Prostate gland (tissue), 2 donors: ENCODE measurements around the gene GPS2. TPM values are rescaled to one million over a fixed set of nuclear protein-coding genes. Genes with fewer than 3 reads are reported as not detected.

Experiments used
- DNase-seq: peaks from one replicate; pipeline ENCODE4 v3.0.0-alpha.2; 2019; ENCODE audit warnings: low spot score
- H3K27ac ChIP-seq, 2 donors: fragments of 200-600 bp; sonication (generic); 2 replicates each; pipeline ENCODE4 v1.5.1; 2017 to 2019
- H3K27me3 ChIP-seq: fragments of 200-600 bp; sonication (generic); replicated peaks from 2 replicates; pipeline ENCODE4 v1.5.1; 2019; ENCODE audit not compliant: insufficient read depth
- H3K36me3 ChIP-seq, 2 donors: fragments of 200-600 bp; sonication (generic); 1 replicate in 1 of 2; 2 replicates in 1 of 2; pipeline versions ENCODE4 v1.5.1 to v1.8.1; 2017 to 2019
- H3K4me1 ChIP-seq: fragments of 200-600 bp; sonication (generic); replicated peaks from 2 replicates; pipeline ENCODE4 v1.5.1; 2019
- H3K4me3 ChIP-seq, 2 donors: fragments of 200-600 bp; sonication (generic); 2 replicates each; pipeline ENCODE4 v1.5.1; 2017 to 2019
- H3K9me3 ChIP-seq: fragments of 200-600 bp; sonication (generic); 2 replicates; pipeline ENCODE4 v1.5.1; 2017
- POLR2A ChIP-seq: fragments of 450-650 bp; IDR thresholded peaks from one replicate; pipeline ENCODE4 v1.6.1; 2016; ENCODE audit warnings: antibody characterized with exemption, mild to moderate bottlenecking
- POLR2AphosphoS5 ChIP-seq: sonication (generic); formaldehyde crosslinking; IDR thresholded peaks from one replicate; pipeline ENCODE4 v1.6.1; 2017; ENCODE audit warnings: antibody characterized with exemption
- WGBS: methylation state at CpG from one replicate; pipeline ENCODE4 v1.1.5; 2018; 5-methylcytosine and 5-hydroxymethylcytosine counted together
- intact Hi-C: fragments of 100-400 bp; cut with DNase I; formaldehyde crosslinking; loops from one replicate; pipeline ENCODE4 v1.14.2; 2022
- total RNA-seq, 2 donors: library from RNA; depleted of rRNA; stranded (reverse); fragments of >200 nt; gene quantifications; one replicate each; pipeline ENCODE4 v1.1.0, GENCODE V29; 2016
- TF ChIP-seq, protein P1 (sequence below), 4 experiments: fragments of 200-600 bp in 2 of 4; fragments of 450-650 bp in 2 of 4; sonication (generic) in 2 of 4; IDR thresholded peaks; 1 replicate in 3 of 4; 2 replicates in 1 of 4; pipeline ENCODE4 v1.5.1; 2016 to 2019; ENCODE audit warnings: antibody characterized with exemption in 4 of 4, mild to moderate bottlenecking in 2 of 4, moderate library complexity in 2 of 4

Gene GPS2
- total RNA-seq, 2 donors from 2014 or later, result 88.4 to 140 TPM

DNA sequence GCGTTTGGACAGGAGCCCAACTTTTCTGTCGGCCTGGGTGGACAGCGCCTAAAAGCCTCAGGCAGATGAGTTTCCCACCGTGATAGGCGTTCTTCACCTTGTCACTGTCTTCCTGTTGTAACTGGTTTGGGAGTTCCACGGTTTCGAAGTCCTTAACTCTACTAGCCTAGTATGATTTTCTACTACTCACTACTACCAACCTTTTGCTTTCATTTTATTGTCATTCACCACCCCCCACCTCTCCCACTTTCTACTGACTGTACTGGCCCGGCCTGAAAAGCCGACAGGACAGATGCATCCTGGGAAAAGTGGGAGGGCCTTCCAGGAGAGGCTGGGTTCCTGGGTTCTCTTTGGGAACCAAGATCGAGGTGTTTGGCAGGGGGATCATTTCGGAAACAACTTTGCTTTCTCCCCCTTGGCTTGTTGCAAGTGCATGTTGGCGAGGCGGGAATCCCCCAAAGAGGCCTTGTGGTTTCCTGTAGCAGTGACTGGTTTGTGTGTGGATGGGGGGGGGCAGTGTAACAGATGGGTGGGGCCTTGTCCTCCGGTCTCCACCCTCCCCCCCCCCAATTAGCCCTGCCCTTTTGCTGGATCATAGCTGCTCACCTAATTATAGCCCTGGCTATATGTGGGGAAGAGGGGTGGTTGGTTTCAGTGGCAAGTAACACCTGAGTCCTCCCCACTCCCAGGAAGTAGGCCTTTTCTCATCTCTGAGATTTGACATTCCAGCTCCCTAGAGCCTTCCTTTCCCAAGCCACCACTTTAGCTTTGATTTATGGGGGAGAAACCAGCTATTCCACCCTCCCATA is 6.3 kb downstream of the GPS2 start:
- peak; percentile 88 for DNase-seq
- Histone ChIP-seq H3K36me3 (peaks cover 8 to 12% of the 10 kb centered on the region in 2 donors), H3K9me3 (no peaks in the 10 kb centered on the region), H3K27me3 (no peaks in the 10 kb centered on the region), H3K27ac (peak overlapping the region; percentile 97 to 99), H3K4me1 (peaks cover 11% of the 10 kb centered on the region), H3K4me3 (peak overlapping the region; percentile 99)
- intact Hi-C loops, result no loop called here
- TF ChIP-seq POLR2AphosphoS5 (peak; percentile 98), POLR2A (peak; percentile 70)
- TF ChIP-seq, protein P1, sequence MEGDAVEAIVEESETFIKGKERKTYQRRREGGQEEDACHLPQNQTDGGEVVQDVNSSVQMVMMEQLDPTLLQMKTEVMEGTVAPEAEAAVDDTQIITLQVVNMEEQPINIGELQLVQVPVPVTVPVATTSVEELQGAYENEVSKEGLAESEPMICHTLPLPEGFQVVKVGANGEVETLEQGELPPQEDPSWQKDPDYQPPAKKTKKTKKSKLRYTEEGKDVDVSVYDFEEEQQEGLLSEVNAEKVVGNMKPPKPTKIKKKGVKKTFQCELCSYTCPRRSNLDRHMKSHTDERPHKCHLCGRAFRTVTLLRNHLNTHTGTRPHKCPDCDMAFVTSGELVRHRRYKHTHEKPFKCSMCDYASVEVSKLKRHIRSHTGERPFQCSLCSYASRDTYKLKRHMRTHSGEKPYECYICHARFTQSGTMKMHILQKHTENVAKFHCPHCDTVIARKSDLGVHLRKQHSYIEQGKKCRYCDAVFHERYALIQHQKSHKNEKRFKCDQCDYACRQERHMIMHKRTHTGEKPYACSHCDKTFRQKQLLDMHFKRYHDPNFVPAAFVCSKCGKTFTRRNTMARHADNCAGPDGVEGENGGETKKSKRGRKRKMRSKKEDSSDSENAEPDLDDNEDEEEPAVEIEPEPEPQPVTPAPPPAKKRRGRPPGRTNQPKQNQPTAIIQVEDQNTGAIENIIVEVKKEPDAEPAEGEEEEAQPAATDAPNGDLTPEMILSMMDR (IDR thresholded peaks at IDR 0.05), result peak in 1 of 4 experiments; percentile 10
- WGBS, result under 1% methylated on average over 14 of the region's 14 CpGs

DNA sequence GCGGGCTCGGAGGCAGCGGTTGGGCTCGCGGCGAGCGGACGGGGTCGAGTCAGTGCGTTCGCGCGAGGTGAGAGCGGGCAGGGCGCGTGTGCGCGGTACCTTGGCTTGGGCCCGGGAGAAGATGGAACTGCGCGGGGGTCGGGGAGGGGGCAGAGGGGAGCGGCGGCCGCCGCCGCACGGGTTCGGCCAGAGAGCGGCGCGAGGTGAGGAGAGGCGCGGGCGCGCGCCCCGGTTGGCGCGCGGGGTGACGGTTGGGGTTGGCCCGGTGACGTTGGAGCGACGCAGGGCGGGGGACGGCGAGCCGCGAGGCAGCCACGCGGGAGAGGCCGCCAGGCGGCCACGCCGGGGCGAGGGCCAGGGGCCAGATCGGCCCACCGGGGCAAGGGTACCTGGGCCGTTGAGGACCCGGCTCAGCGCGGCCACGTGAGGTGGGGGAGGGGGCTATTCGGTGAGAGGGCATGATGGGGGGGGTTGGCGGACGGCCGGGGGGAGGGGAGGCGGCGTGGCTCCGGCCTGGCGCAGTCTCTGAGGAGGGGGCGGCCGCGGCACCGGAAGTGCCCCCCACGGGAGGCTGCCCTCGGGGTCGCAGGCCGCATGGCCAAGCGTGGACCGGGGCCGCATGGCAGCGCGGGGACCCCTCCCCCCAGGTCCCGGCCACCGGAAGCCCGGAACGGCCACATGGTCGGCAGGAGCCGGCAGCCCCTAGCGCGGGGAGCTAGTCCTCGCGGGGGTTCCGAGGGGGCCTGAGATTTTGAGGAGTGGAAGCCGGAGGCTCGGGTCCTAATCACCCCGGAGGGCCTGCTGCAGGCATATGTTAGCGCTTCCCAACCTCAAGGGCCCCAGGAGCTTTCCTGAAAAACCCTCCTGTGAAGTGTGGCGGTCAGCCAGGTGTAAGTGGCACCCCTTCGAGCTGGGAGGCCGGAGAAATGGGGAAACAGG is 7.2 kb downstream of the GPS2 start:
- H3K4me1 ChIP-seq, result peaks cover 8% of the 10 kb centered on the region
- under 1% methylated on average over 85 of the region's 104 CpGs for WGBS
- intact Hi-C loops, result no loop called here
- DNase-seq, result no peak
- peak overlapping the region; percentile 97 to 99 for H3K27ac ChIP-seq
- H3K4me3 ChIP-seq, result peak overlapping the region; percentile 99
- H3K36me3 ChIP-seq, result peaks cover 8 to 12% of the 10 kb centered on the region in 2 donors
- TF ChIP-seq, protein P1 (IDR thresholded peaks at IDR 0.05), result no peak
- no peak for TF ChIP-seq POLR2AphosphoS5
- TF ChIP-seq POLR2A, result no peak
- no peaks in the 10 kb centered on the region for H3K27me3 ChIP-seq
- no peaks in the 10 kb centered on the region for H3K9me3 ChIP-seq

DNA sequence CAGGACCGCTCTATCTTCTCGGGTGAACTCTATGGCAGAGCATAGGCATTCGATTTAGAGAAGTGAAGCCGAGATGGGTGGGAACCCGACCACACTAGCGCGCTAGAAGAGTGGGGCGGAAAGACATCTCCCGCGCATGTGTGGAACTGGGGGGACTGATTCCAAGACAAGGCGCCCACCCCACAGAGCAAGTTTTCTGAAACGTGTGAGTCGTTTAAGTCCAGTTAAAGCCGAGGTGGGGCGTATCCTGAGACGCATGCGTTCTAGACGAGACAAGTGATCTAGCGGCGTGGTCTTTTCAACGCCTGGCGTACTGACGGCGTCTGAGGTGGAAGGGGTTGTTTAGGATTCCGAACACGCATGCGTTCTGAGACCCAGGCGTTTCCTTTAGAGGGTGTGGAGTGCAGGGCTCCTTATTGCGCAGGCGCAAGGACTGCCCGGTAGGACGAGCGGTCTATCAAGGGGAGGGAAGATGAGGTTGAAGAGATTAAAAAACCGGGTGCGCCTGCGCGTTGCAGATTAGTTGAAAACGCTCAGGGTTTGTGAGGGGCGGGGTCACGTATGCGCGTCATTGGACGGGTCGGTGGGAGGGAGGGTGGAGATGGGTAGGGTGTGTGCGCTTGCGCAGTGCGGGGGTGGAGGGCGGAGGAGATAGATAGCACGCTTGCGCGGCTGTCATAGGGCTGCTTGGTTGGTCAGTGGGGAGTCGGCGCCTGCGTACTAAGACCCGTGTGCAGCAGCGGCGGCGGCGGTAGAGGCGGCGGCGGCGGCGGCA is 8.1 kb downstream of the GPS2 start, which contains the start of gene EIF5A:
Gene EIF5A, plus strand, starts transcription at position 718 of the 775 bp plus-strand sequence. CDS start 2,008 bp downstream, outside the sequence.
- DNase-seq, result peak; percentile 99
- TF ChIP-seq, protein P1 (IDR thresholded peaks at IDR 0.05), result peak in 1 of 4 experiments; percentile 23
- TF ChIP-seq POLR2AphosphoS5 (peak; percentile 99), POLR2A (peak; percentile 94)
- no peaks in the 10 kb centered on the region for H3K9me3 ChIP-seq
- H3K36me3 ChIP-seq, result peaks cover 0 to 5% of the 10 kb centered on the region in 2 donors
- H3K4me1 ChIP-seq, result peaks cover 8% of the 10 kb centered on the region
- WGBS, result under 1% methylated on average over 64 of the region's 64 CpGs
- intact Hi-C loops, result no loop called here
- no peaks in the 10 kb centered on the region for H3K27me3 ChIP-seq
- peak within 1 kb of the TSS; percentile 99 for H3K4me3 ChIP-seq
- H3K27ac ChIP-seq, result peak within 1 kb of the TSS; percentile 97 to 99

DNA sequence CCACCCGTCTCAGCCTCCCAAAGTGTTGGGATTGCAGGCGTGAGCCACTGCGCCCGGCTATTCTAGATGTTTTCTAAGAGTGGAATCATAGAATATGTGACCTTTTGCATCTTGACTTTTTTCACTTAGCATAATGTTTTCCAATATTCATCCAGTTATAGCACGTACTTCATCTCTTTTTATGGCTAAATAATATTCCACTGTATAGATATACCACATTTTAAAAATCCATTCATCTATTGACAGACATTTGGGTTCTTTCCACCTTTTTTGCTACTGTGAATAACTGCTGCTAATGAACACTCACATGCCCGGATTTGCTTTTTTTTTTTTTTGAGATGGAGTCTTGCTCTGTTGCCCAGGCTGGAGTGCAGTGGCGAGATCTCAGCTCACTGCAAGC is 11.0 kb downstream of the GPS2 start:
- no peak overlapping the region for H3K27ac ChIP-seq
- DNase-seq, result no peak
- H3K9me3 ChIP-seq, result no peaks in the 10 kb centered on the region
- TF ChIP-seq, protein P1 (IDR thresholded peaks at IDR 0.05), result no peak
- no peak for TF ChIP-seq POLR2A
- no peak for TF ChIP-seq POLR2AphosphoS5
- 94% methylated on average over 7 of the region's 7 CpGs for WGBS
- H3K4me1 ChIP-seq, result no peaks in the 10 kb centered on the region
- no peaks in the 10 kb centered on the region for H3K36me3 ChIP-seq
- no peak overlapping the region for H3K4me3 ChIP-seq
- intact Hi-C loops, result no loop called here
- H3K27me3 ChIP-seq, result no peaks in the 10 kb centered on the region
